GM12874 (cell line): Measurements from ENCODE around the gene WEE1.

Experiments used
- TF ChIP-seq, protein P1 (sequence below): IDR thresholded peaks from 2 replicates; pipeline ENCODE4 v1.5.1; 2011; ENCODE audit warnings: low read depth, mild to moderate bottlenecking, control low read depth, low read length, moderate library complexity; ENCODE audit not compliant: insufficient read depth

Gene WEE1

DNA sequence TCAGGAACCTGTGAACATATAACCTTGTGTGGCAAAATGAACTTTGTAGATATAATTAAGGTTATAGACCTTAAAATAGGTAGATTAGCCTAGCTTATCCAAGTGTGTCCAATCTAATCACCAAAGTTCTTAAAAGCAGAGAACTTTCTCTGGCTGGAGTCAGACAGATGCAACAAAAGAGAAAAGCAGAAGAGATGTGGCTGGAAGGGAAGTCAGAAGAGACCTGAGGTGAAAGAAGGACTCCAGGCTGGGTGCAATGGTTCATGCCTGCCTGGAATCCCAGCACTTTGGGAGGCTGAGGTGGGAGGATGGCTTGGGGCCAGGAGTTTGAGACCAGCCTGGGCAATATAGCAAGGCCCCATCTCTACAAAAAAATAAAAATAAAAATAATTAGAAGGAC, 51.0 kb downstream of the WEE1 start:
- TF ChIP-seq, protein P1, sequence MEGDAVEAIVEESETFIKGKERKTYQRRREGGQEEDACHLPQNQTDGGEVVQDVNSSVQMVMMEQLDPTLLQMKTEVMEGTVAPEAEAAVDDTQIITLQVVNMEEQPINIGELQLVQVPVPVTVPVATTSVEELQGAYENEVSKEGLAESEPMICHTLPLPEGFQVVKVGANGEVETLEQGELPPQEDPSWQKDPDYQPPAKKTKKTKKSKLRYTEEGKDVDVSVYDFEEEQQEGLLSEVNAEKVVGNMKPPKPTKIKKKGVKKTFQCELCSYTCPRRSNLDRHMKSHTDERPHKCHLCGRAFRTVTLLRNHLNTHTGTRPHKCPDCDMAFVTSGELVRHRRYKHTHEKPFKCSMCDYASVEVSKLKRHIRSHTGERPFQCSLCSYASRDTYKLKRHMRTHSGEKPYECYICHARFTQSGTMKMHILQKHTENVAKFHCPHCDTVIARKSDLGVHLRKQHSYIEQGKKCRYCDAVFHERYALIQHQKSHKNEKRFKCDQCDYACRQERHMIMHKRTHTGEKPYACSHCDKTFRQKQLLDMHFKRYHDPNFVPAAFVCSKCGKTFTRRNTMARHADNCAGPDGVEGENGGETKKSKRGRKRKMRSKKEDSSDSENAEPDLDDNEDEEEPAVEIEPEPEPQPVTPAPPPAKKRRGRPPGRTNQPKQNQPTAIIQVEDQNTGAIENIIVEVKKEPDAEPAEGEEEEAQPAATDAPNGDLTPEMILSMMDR: no peak

DNA sequence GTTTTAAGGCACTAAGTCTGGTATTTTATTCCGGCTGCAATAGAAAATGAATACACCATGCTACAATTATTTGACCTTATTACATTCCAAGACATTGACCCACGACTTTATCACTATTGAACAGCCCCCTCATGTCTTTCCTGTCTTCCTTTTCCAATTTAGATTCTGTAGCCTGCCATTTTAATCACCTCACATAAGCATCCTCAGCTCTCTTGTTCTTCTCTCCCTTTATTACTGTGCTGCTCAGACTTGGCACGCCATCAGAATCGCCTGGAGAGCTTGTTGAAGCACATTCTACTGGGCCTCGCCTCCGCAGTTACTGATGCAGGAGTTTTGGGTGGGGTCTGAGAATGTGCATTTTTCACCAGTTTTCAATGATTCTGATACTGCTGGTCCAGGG, 51.7 kb downstream of the WEE1 start:
- TF ChIP-seq, protein P1: no peak

DNA sequence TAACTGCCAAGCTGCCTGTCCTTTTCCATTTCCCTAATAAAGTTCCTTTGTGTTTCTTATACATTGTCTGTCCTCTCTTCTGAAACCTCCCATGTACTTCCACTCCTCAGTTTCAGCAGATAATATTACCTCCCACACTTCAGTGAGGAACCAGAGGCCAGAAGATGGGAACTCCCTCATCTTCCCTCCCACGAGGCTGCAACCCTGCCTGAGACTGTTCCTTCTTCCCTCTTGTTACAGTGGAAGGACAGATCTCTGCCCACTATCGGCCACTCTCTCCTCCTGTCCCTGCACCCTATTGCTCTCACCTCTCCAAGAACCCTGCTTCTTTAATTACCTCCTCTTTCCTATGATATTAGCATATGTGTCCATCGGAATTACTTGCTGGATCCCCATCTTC, 52.3 kb downstream of the WEE1 start:
- TF ChIP-seq, protein P1: no peak

DNA sequence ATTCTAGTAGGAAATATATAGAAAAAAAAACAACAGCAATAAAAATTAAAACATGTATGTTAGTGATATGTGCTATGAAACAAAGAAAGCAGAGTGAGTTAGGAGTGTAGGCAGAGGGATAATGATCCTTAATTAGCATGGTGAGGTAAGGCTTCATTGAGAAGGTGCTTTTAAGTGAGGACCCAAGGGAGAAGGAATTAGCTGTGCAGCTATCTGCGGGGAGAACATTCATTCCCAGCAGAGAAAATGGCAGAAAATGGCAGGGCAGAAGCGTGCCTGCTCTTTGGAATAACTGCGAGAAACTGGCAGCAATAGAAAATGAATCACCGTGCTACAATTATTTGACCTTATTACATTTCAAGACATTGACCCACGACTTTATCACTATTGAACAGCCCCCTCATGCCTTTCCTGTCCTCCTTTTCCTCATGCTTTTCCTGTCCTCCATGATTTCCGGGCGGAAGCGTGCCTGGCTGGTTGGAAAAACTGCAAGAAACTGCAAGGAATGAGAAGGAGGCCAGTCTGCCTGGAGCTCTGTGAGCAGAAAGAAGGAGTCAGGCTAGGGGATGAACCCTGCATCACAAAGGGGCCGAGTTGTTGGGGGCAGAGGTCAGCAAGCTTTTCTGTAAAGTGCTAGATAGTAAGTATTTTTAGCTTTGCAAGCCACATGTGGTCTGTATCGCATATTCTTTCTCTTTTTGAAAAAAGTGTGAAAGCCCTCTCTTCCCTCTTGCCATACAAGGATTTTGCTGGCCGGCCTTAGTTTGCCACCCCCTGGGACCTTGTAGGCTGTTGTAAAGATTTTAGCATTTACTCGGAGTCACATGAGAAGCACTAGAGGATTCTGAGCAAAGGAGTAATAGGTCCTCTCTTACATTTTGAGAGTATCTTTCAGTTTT, 53.3 kb downstream of the WEE1 start:
- TF ChIP-seq, protein P1: no peak

DNA sequence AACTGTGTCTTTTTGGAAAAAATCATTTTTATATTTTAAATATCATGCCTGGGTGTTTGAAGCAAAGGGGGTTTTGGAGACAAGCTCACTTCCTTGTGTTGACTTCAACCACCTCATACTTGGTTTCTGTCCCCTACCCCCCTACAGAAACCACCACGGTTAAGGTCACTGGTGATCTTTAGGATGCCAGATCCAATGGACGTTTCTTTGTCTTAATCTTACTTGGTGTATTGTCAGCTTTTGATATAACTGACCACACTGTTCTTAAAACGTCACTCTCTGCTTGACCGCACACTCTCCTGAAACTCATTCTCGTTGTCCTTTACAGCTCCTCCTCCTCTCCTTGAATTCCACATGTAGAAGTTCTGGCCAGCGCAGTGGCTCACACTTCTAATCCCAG, 55.6 kb downstream of the WEE1 start:
- TF ChIP-seq, protein P1: no peak

DNA sequence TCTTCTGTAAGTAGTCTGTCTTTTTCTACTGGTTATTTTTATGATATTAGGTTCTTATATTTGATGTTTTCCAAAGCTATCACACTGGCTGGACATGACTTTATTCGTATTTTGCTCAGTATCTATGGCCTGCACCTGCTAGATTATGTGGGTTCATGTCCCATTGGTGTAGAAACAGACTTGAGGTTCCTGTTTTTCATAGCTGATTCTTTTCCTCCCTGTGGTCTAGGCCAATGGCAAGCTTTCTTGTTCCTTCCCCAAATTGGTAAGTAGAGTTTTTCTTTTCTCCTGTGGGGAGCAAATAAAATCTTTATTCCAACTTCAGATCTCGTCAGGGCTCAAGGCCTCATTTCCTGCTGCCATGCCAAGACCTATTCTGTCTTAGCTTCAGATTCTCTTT, 60.2 kb downstream of the WEE1 start:
- TF ChIP-seq, protein P1: no peak

DNA sequence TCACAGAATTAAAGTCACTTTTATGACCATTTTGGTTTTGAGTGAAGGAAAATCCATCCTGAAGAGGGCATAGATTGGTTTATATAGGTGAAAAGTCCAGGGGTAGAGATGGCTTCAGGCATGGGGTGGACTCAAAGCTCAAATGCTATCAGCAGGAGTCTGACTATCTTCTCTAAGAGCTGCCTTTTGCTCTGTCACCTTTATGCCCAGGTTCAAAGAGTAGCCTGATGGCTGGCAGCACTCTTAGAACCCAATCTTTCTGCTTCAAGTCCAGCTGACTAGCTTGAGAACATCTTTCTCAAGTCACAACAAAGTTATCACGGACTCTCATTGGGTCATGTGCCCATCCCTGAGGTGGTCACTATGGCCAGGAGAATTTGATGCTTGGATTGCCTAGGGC, 63.2 kb downstream of the WEE1 start:
- TF ChIP-seq, protein P1: no peak
